ENCODE measurements around the gene RNPEP. TPM values are rescaled to one million over a fixed set of nuclear protein-coding genes. Genes with fewer than 3 reads are reported as not detected.

The RNPEP gene
- total and polyA plus RNA-seq, 2 of the 13 experiments (the other 11 are each of a cell fraction or from before 2014, with no cell fraction given) = 20.6 to 38.4 TPM

DNA sequence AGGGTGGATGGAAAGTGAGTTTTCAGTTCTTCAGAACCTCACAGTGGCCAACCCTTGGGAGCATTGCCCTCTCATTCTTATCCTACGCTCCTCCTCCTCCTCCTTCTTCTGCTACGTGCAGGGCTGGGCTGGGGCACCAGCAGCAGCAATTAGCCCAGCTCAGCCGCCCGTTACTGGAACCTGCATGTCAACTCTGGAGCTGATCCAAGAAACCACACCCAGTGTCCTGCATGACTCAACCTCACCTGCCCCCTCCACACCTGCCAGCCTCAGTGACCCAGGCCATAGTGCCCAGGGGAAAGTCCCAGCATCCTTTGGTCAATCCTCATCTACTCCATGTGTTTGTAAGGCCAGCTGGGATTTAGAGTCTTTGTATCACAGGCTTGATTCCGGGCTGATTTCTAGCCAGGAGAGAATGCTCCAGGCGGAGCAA lies 40.6 kb downstream of the RNPEP start (continued):
- TF ChIP-seq, protein P1, sequence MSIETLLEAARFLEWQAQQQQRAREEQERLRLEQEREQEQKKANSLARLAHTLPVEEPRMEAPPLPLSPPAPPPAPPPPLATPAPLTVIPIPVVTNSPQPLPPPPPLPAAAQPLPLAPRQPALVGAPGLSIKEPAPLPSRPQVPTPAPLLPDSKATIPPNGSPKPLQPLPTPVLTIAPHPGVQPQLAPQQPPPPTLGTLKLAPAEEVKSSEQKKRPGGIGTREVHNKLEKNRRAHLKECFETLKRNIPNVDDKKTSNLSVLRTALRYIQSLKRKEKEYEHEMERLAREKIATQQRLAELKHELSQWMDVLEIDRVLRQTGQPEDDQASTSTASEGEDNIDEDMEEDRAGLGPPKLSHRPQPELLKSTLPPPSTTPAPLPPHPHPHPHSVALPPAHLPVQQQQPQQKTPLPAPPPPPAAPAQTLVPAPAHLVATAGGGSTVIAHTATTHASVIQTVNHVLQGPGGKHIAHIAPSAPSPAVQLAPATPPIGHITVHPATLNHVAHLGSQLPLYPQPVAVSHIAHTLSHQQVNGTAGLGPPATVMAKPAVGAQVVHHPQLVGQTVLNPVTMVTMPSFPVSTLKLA (IDR thresholded peaks at IDR 0.05) = no peak
- TF ChIP-seq POLR2A (IDR thresholded peaks at IDR 0.05; ENCODE audit: insufficient read depth in 1 of 2, low read depth in 2 of 2, low read length in 2 of 2) = no peak
- no peak for TF ChIP-seq E2F2 (CRISPR knock-in tag; IDR thresholded peaks at IDR 0.05; ENCODE audit: borderline replicate concordance)

- 41% methylated on average over 5 of the region's 5 CpGs for WGBS (ENCODE audit: low lambda C conversion rate)
- ChIA-PET POLR2A (interaction anchor here (1.4 to 2.5 kb wide), 3 partner anchors 11 to 19 kb away, joined by 3 to 12 read pairs (median 3); partner anchors contain the start of gene ELF3), CTCF (ENCODE audit: low intra/inter-chr PET ratio, low total read pairs) (no interaction called here)
- Histone ChIP-seq H4K20me1 (ENCODE audit: insufficient read depth, low read length) (no peaks in the 10 kb centered on the region), H3K9ac (ENCODE audit: insufficient read depth, low read depth, low read length) (no peak overlapping the region), H3K27me3 (ENCODE audit: control insufficient read depth in 1 of 2, insufficient read depth in 2 of 2, low read length in 2 of 2) (no peaks in the 10 kb centered on the region), H3K4me1 (ENCODE audit: insufficient read depth, low read length) (peaks cover 42% of the 10 kb centered on the region), H3K4me3 (replicated peaks in 1 of 3; ENCODE audit: insufficient read depth in 1 of 3, low read depth in 2 of 3, low read length in 3 of 3) (no peak overlapping the region), H3K9me3 (ENCODE audit: low read length) (no peaks in the 10 kb centered on the region), H3K79me2 (ENCODE audit: insufficient read depth, low read length) (no peaks in the 10 kb centered on the region), H3K27ac (ENCODE audit: extremely low read length, insufficient read depth, low read length) (no peak overlapping the region), H3K4me2 (ENCODE audit: low read depth, low read length) (no peak overlapping the region), H2AFZ (ENCODE audit: low read length) (no peak overlapping the region), H3K36me3 (replicated peaks in 1 of 2; ENCODE audit: control insufficient read depth in 1 of 2, insufficient read depth in 2 of 2, low read length in 2 of 2) (no peaks in the 10 kb centered on the region)
- in situ Hi-C loops (cut with HindIII; ENCODE audit: extremely low pct_ligation_motif_present, low pct_unique_long_range_greater_than_20kb) (no loop called here), intact Hi-C loops (cut with micrococcal nuclease; ENCODE audit: unreplicated experiment) (no loop called here)
- ATAC-seq = no peak
- no peak for DNase-seq (ENCODE audit: low spot score)
- TF ChIP-seq JUN (CRISPR knock-in tag; IDR thresholded peaks at IDR 0.05) (no peak), NFE2L2 (IDR thresholded peaks at IDR 0.05; ENCODE audit: low read length) (peak; percentile 48; the same call in 1 of the 2 replicates), MAFK (conservative IDR thresholded peaks at IDR 0.05 in 1 of 2, IDR thresholded peaks at IDR 0.05 in 1 of 2; ENCODE audit: low read length in 2 of 2) (peak; percentile 38 to 46; a peak in 2 of 4 replicates)
- no TSS peak for BruUV-seq (replicated peaks)
- FAIRE-seq = no peak
Measured at GRCh38 chr1:202029171-202029665, 46.8 kb downstream of the RNPEP start.

All from HepG2 (cell line).